ENCODE measurements around the gene NDUFS6. TPM values are rescaled to one million over a fixed set of nuclear protein-coding genes. Genes with fewer than 3 reads are reported as not detected.

Gene NDUFS6
- total RNA-seq, 1 donor from 2014 or later: 37.6 TPM

GRCh38 chr5:1791176-1791575 lies 10.0 kb upstream of the NDUFS6 start:
- DNase-seq (ENCODE audit: low read depth) (no peak), FAIRE-seq (no peak)
- Histone ChIP-seq H3K9ac (ENCODE audit: low read length) (no peak overlapping the region), H3K27me3 (ENCODE audit: insufficient read depth, low read length) (no peaks in the 10 kb centered on the region), H3K4me1 (ENCODE audit: insufficient read depth, low read length) (peaks cover 62% of the 10 kb centered on the region), H4K20me1 (ENCODE audit: insufficient read depth, low read length) (peaks cover 1% of the 10 kb centered on the region), H3K36me3 (ENCODE audit: insufficient read depth, low read length) (no peaks in the 10 kb centered on the region), H3K4me2 (ENCODE audit: low read length) (no peak overlapping the region), H2AFZ (ENCODE audit: low read depth, low read length) (no peak overlapping the region), H3K9me3 (ENCODE audit: insufficient read depth, low read depth, low read length) (no peaks in the 10 kb centered on the region), H3K4me3 (ENCODE audit: insufficient read depth, low read depth, low read length) (no peak overlapping the region), H3K79me2 (ENCODE audit: insufficient read depth, low read length) (peaks cover 1% of the 10 kb centered on the region), H3K27ac (ENCODE audit: low read depth, low read length) (peak overlapping the region; percentile 24)
- H3K27me3 Mint-ChIP-seq (ENCODE audit: low read depth, unreplicated experiment): no peaks in the 10 kb centered on the region
- H3K4me1 Mint-ChIP-seq (ENCODE audit: low read depth, unreplicated experiment): peaks cover 42% of the 10 kb centered on the region
- no peaks in the 10 kb centered on the region for H3K9me3 Mint-ChIP-seq (ENCODE audit: unreplicated experiment)
- H3K27ac Mint-ChIP-seq (ENCODE audit: unreplicated experiment): no peak overlapping the region
- TF ChIP-seq CTCF (IDR thresholded peaks at IDR 0.05; ENCODE audit: insufficient read depth, low read depth, low read length) (no peak), EZH2 (IDR thresholded peaks at IDR 0.05; ENCODE audit: insufficient read depth, low read length) (no peak)
- no peak overlapping the region for H3K4me3 Mint-ChIP-seq (ENCODE audit: unreplicated experiment)
- peaks cover 4% of the 10 kb centered on the region for H3K36me3 Mint-ChIP-seq (ENCODE audit: low read depth, unreplicated experiment)

- DNase-seq (ENCODE audit: low read depth) (peak; percentile 97), FAIRE-seq (peak; percentile 63)
- peaks cover 14% of the 10 kb centered on the region for H4K20me1 ChIP-seq (ENCODE audit: insufficient read depth, low read length)
- no peak for TF ChIP-seq CTCF (IDR thresholded peaks at IDR 0.05; ENCODE audit: insufficient read depth, low read depth, low read length)
- TF ChIP-seq EZH2 (IDR thresholded peaks at IDR 0.05; ENCODE audit: insufficient read depth, low read length): no peak
- H2AFZ ChIP-seq (ENCODE audit: low read depth, low read length): peak overlapping the region; percentile 7
- H3K4me3 Mint-ChIP-seq (ENCODE audit: unreplicated experiment): no peak overlapping the region
- H3K27ac Mint-ChIP-seq (ENCODE audit: unreplicated experiment): peak overlapping the region; percentile 81
- peaks cover 4% of the 10 kb centered on the region for H3K36me3 Mint-ChIP-seq (ENCODE audit: low read depth, unreplicated experiment)
- peak overlapping the region; percentile 69 for H3K4me2 ChIP-seq (ENCODE audit: low read length)
- no peaks in the 10 kb centered on the region for H3K9me3 Mint-ChIP-seq (ENCODE audit: unreplicated experiment)
- no peaks in the 10 kb centered on the region for H3K27me3 ChIP-seq (ENCODE audit: insufficient read depth, low read length)
- H3K27me3 Mint-ChIP-seq (ENCODE audit: low read depth, unreplicated experiment): no peaks in the 10 kb centered on the region
- peaks cover 43% of the 10 kb centered on the region for H3K4me1 Mint-ChIP-seq (ENCODE audit: low read depth, unreplicated experiment)
- H3K4me3 ChIP-seq (ENCODE audit: insufficient read depth, low read depth, low read length): no peak overlapping the region
- H3K27ac ChIP-seq (ENCODE audit: low read depth, low read length): peak overlapping the region; percentile 91
- peak overlapping the region; percentile 74 for H3K9ac ChIP-seq (ENCODE audit: low read length)
- H3K4me1 ChIP-seq (ENCODE audit: insufficient read depth, low read length): peaks cover 62% of the 10 kb centered on the region
- no peaks in the 10 kb centered on the region for H3K36me3 ChIP-seq (ENCODE audit: insufficient read depth, low read length)
- peaks cover 18% of the 10 kb centered on the region for H3K79me2 ChIP-seq (ENCODE audit: insufficient read depth, low read length)
- H3K9me3 ChIP-seq (ENCODE audit: insufficient read depth, low read depth, low read length): no peaks in the 10 kb centered on the region
Observed at GRCh38 chr5:1792842-1793266, 8.4 kb upstream of the NDUFS6 start.

DNA sequence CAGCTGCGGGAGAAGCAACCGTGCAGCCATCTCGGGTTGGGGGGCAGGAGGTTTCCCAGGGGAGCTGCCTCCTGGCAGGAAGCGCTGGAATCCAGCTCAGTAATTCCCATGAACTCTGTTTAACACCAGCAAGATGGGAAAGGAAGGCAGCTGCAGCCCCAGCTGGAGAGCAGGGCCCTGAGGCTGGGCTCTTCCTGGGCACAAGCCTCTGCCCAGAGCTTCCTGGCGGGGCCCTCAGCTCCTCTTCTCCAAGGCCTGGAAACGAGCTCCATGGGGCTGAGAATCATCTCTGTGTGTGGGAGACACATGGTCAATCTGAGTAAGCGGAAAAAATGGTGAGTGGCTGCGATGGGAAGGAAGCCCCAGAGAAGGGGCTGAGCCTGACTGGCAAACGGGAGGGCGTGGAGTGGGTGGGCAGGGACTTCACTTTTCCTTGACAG lies 7.9 kb upstream of the NDUFS6 start:
- Histone ChIP-seq H3K9me3 (ENCODE audit: insufficient read depth, low read depth, low read length) (no peaks in the 10 kb centered on the region), H2AFZ (ENCODE audit: low read depth, low read length) (peak overlapping the region; percentile 7), H3K4me2 (ENCODE audit: low read length) (peak overlapping the region; percentile 69), H3K36me3 (ENCODE audit: insufficient read depth, low read length) (peaks cover 3% of the 10 kb centered on the region), H4K20me1 (ENCODE audit: insufficient read depth, low read length) (peaks cover 18% of the 10 kb centered on the region), H3K4me1 (ENCODE audit: insufficient read depth, low read length) (peaks cover 62% of the 10 kb centered on the region), H3K27ac (ENCODE audit: low read depth, low read length) (peak overlapping the region; percentile 91), H3K9ac (ENCODE audit: low read length) (peak overlapping the region; percentile 74), H3K4me3 (ENCODE audit: insufficient read depth, low read depth, low read length) (no peak overlapping the region), H3K27me3 (ENCODE audit: insufficient read depth, low read length) (no peaks in the 10 kb centered on the region), H3K79me2 (ENCODE audit: insufficient read depth, low read length) (peaks cover 23% of the 10 kb centered on the region)
- FAIRE-seq: no peak
- no peak overlapping the region for H3K4me3 Mint-ChIP-seq (ENCODE audit: unreplicated experiment)
- H3K27ac Mint-ChIP-seq (ENCODE audit: unreplicated experiment): peak overlapping the region; percentile 58
- no peak for TF ChIP-seq CTCF (IDR thresholded peaks at IDR 0.05; ENCODE audit: insufficient read depth, low read depth, low read length)
- TF ChIP-seq EZH2 (IDR thresholded peaks at IDR 0.05; ENCODE audit: insufficient read depth, low read length): no peak
- peaks cover 46% of the 10 kb centered on the region for H3K4me1 Mint-ChIP-seq (ENCODE audit: low read depth, unreplicated experiment)
- H3K27me3 Mint-ChIP-seq (ENCODE audit: low read depth, unreplicated experiment): no peaks in the 10 kb centered on the region
- no peaks in the 10 kb centered on the region for H3K9me3 Mint-ChIP-seq (ENCODE audit: unreplicated experiment)
- H3K36me3 Mint-ChIP-seq (ENCODE audit: low read depth, unreplicated experiment): peaks cover 4% of the 10 kb centered on the region
- DNase-seq (ENCODE audit: low read depth): peak; percentile 44

All from astrocyte (in vitro differentiated cells and primary cell).